ENCODE data around the gene SNRPA1. TPM values are rescaled to one million over a fixed set of nuclear protein-coding genes. Genes with fewer than 3 reads are reported as not detected.

The SNRPA1 gene
- total RNA-seq, 4 donors from 2014 or later, result 29.7 to 57.1 (median 47.5) TPM

DNA sequence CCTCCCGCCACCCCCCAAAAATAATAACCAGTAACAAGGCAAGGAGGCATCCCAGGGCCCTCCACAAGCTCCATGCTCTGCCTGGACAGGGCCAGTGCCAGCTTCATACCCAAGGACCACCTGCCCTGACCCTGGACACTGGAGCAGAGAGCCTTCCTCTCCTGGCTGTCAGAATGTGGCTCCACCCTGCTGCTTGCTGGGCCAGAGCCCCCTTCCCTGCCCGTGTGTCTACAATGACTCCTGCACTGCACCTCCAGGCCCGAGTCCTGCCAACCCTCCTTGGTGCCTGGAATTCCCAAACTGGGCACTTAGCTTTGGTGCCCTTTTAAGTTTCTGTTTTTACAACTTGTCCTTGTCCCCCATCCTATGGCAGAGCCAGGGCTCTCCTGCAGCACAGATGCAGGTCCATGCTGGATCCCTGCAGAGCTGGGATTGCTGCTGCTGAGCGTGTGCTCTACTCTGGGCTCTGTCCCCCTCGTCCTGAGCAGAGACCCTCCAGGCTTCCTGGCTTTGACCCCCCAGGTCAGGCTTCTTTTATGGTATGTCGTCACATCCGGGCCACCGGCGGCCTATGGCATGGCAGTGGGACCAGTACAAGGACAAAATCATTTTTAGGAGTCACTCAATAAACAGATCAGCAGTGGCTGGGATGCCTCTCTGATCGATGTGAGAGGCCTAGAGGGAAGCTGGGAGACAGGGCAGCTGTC lies 11.4 kb upstream of the SNRPA1 start:
- intact Hi-C loops (cut with DNase I), result loop anchor here (5.0 to 10.0 kb wide), 2 partner anchors 188 to 331 kb away; no protein-coding TSS in a partner anchor
- Histone ChIP-seq H3K27me3 (peaks cover 0 to 36% (median 0%) of the 10 kb centered on the region in 4 donors), H3K36me3 (no peaks in the 10 kb centered on the region), H3K9me3 (no peaks in the 10 kb centered on the region), H3K4me1 (peaks cover 0 to 3% (median 0%) of the 10 kb centered on the region in 3 donors), H3K4me3 (no peak overlapping the region), H3K27ac (no peak overlapping the region)
- no peak for TF ChIP-seq POLR2A (IDR thresholded peaks at IDR 0.05)
- TF ChIP-seq, protein P1, sequence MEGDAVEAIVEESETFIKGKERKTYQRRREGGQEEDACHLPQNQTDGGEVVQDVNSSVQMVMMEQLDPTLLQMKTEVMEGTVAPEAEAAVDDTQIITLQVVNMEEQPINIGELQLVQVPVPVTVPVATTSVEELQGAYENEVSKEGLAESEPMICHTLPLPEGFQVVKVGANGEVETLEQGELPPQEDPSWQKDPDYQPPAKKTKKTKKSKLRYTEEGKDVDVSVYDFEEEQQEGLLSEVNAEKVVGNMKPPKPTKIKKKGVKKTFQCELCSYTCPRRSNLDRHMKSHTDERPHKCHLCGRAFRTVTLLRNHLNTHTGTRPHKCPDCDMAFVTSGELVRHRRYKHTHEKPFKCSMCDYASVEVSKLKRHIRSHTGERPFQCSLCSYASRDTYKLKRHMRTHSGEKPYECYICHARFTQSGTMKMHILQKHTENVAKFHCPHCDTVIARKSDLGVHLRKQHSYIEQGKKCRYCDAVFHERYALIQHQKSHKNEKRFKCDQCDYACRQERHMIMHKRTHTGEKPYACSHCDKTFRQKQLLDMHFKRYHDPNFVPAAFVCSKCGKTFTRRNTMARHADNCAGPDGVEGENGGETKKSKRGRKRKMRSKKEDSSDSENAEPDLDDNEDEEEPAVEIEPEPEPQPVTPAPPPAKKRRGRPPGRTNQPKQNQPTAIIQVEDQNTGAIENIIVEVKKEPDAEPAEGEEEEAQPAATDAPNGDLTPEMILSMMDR (IDR thresholded peaks at IDR 0.05), result no peak
- no peak for DNase-seq
- 53 to 96% methylated on average over 4 of the region's 10 CpGs for WGBS, 2 donors

- H3K9me3 ChIP-seq, result no peaks in the 10 kb centered on the region
- no peak overlapping the region for H3K27ac ChIP-seq
- H3K27me3 ChIP-seq, result peaks cover 0 to 36% (median 0%) of the 10 kb centered on the region in 4 donors
- intact Hi-C loops (cut with DNase I), result loop anchor here (5.0 to 10.0 kb wide), 2 partner anchors 189 to 331 kb away; no protein-coding TSS in a partner anchor
- no peaks in the 10 kb centered on the region for H3K36me3 ChIP-seq
- TF ChIP-seq, protein P1 (IDR thresholded peaks at IDR 0.05), result no peak
- no peak for TF ChIP-seq POLR2A (IDR thresholded peaks at IDR 0.05)
- H3K4me3 ChIP-seq, result no peak overlapping the region
- DNase-seq, result no peak
- 70 to 83% methylated on average over 3 to 7 of the region's 8 CpGs for WGBS, 2 donors
- peaks cover 0 to 3% (median 0%) of the 10 kb centered on the region in 3 donors for H3K4me1 ChIP-seq
Observed at GRCh38 chr15:101305820-101306255, 10.8 kb upstream of the SNRPA1 start.

GRCh38 chr15:101303408-101303807 lies 8.4 kb upstream of the SNRPA1 start:
- H3K4me3 ChIP-seq, result no peak overlapping the region
- H3K27me3 ChIP-seq, result peaks cover 0 to 15% (median 0%) of the 10 kb centered on the region in 4 donors
- no peak overlapping the region for H3K27ac ChIP-seq
- TF ChIP-seq POLR2A (IDR thresholded peaks at IDR 0.05), result no peak
- TF ChIP-seq, protein P1 (IDR thresholded peaks at IDR 0.05), result no peak
- intact Hi-C loops (cut with DNase I), result loop anchor here (10.0 kb wide), 1 partner anchor 191 kb away; no protein-coding TSS in a partner anchor
- no peaks in the 10 kb centered on the region for H3K9me3 ChIP-seq
- H3K36me3 ChIP-seq, result no peaks in the 10 kb centered on the region
- no peaks in the 10 kb centered on the region for H3K4me1 ChIP-seq
- WGBS, 2 donors, result 68 to 90% methylated on average over 2 to 4 of the region's 4 CpGs
- no peak for DNase-seq

DNA sequence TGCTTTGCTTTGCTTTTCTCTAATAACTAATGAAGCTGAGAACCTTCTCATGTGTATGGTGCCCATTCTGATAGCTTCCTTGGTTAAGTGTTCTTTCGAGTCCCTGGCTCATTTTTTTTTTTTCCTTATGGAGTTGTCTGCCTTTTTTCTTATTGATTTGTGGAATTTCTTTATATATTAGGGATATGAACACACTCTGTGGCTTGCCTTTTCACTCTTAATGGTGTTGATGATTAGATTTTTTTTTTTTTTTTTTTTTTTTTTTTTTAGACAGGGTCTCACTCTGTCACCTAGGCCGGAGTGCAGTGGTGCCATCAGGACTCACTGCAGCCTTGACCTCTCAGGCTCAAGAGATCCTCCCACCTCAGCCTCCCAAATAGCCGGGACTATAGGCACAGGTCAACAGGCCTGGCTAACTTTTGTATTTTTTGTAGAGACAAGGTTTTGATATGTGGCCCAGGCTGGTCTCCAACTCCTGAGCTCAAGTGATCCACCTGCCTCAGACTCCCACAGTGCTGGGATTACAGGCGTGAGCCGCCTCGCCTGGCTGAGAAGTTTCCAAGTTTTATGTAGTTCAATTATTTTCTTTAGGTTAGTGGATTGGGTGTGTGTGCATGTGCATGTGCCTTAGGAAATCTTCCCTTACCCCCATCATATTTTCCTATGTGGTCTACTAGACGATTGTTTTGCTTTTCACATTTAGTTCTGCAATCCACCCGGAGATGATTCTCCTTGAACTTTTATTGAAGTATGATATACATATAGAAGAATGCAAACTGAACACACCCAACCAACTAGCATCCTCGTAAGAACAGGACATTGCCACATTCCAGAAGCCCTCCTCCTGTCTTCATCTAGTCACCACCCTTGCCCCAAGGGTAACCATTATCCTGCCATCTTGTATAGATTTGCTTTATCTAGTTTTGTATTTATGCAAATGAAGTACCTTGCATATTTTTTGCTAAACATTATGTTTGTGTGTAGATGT lies 1.7 kb upstream of the SNRPA1 start:
- 58 to 71% methylated on average over 7 to 8 of the region's 9 CpGs for WGBS, 2 donors

More for the DNA sequence above, 1.7 kb upstream of the SNRPA1 start:
- no peak overlapping the region for H3K27ac ChIP-seq
- peaks cover 0 to 5% (median 0%) of the 10 kb centered on the region in 3 donors for H3K36me3 ChIP-seq
- intact Hi-C loops (cut with DNase I), result loop anchor here (5.0 kb wide), 1 partner anchor 351 kb away; no protein-coding TSS in a partner anchor
- DNase-seq, result no peak
- TF ChIP-seq, protein P1 (IDR thresholded peaks at IDR 0.05), result no peak
- no peak for TF ChIP-seq POLR2A (IDR thresholded peaks at IDR 0.05)
- peaks cover 6 to 39% (median 25%) of the 10 kb centered on the region in 3 donors for H3K4me1 ChIP-seq
- H3K9me3 ChIP-seq, result no peaks in the 10 kb centered on the region
- no peaks in the 10 kb centered on the region for H3K27me3 ChIP-seq
- H3K4me3 ChIP-seq, result no peak overlapping the region
